ENCODE results near the gene SYNPO2. TPM values are rescaled to one million over a fixed set of nuclear protein-coding genes. Genes with fewer than 3 reads are reported as not detected.

The SYNPO2 gene
- total RNA-seq, 1 donor from 2014 or later = 0.26 TPM

DNA sequence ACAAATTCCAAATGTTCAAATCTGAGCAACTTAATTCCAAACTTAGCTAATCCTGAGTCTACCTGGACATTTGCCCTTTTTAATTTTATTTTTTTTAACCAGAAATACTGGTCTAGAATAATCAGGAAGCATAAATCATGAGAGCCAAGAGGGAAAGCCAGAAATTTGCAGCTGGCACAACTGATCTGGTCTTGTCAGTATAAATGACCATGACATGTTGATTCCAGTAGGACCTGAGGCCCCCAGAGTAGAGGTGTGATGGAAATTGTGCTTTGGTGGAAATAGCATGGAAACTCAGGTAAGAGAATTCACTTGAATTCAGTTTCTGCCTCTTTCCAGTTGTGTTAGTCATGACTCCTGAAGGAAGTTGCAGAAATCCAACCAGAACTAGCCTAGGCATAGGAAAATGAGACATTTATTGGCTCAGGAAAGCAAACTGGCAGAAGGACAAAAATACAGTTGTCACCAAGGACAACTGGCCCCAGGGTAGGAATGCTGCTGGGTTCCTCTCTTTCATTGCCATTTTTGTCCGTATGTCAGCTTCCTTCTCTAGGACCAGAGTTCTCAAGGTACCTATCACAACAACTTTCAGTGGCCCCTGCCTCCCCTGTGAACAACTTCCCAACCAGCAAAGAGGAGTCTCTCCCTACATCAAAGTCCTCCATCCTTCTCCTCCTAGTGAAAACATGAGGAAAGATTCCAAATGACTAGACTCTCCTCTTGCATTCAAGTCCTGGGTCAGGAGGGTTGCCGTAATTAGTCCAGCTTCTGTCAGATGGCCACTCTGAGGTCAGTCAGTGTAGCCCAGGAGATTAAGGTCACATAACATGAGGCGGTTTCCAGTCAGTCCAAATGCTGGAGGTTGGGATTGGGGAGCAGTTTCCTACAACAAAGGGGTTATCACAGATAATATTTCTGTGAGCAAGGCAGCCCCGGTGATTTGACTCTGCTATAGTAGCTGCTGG, 217.7 kb downstream of the SYNPO2 start:
- H3K27me3 ChIP-seq (ENCODE audit: control insufficient read depth, insufficient read depth, low read length) = no peaks in the 10 kb centered on the region
- peak; percentile 76 for DNase-seq (ENCODE audit: low read depth)
- TF ChIP-seq, protein P1, sequence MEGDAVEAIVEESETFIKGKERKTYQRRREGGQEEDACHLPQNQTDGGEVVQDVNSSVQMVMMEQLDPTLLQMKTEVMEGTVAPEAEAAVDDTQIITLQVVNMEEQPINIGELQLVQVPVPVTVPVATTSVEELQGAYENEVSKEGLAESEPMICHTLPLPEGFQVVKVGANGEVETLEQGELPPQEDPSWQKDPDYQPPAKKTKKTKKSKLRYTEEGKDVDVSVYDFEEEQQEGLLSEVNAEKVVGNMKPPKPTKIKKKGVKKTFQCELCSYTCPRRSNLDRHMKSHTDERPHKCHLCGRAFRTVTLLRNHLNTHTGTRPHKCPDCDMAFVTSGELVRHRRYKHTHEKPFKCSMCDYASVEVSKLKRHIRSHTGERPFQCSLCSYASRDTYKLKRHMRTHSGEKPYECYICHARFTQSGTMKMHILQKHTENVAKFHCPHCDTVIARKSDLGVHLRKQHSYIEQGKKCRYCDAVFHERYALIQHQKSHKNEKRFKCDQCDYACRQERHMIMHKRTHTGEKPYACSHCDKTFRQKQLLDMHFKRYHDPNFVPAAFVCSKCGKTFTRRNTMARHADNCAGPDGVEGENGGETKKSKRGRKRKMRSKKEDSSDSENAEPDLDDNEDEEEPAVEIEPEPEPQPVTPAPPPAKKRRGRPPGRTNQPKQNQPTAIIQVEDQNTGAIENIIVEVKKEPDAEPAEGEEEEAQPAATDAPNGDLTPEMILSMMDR (IDR thresholded peaks at IDR 0.05; ENCODE audit: insufficient read depth, low read length, severe bottlenecking) = no peak
- H3K4me3 ChIP-seq (ENCODE audit: low read depth, low read length) = no peak overlapping the region
- FAIRE-seq = peak; percentile 13
- no peaks in the 10 kb centered on the region for H3K36me3 ChIP-seq (ENCODE audit: control insufficient read depth, insufficient read depth, low read length)

DNA sequence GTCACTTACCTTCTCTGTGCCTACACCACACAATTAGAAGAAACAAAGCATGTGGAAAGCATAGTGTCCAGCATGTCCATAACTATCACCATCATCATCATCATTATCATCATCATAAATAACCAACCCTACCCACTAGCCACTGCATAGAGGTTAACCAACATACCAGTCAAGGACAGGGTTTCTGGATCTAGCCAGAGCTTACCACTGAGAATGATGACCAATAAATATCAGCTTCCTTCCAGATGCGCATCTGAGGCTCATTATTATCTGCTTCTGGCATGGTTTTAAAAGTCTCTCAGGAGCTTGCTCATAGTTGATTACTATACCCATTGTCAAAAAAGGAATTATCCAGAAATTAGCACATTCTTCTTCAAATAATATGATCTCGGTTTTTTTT, 221.5 kb downstream of the SYNPO2 start:
- Histone ChIP-seq H3K27me3 (ENCODE audit: control insufficient read depth, insufficient read depth, low read length) (no peaks in the 10 kb centered on the region), H3K4me3 (ENCODE audit: low read depth, low read length) (no peak overlapping the region), H3K36me3 (ENCODE audit: control insufficient read depth, insufficient read depth, low read length) (no peaks in the 10 kb centered on the region)
- FAIRE-seq = no peak
- no peak for DNase-seq (ENCODE audit: low read depth)
- TF ChIP-seq, protein P1 (IDR thresholded peaks at IDR 0.05; ENCODE audit: insufficient read depth, low read length, severe bottlenecking) = no peak

Other genes starting within 250 kb of the SYNPO2 start
- gene METTL14, start 203.5 kb upstream of the SYNPO2 start, total RNA-seq = 18.8 and 32.9 TPM in 2 replicates
- 15.6 and 18.4 TPM in 2 replicates for gene SEC24D, start 52.7 kb upstream of the SYNPO2 start, total RNA-seq
- gene MYOZ2, start 247.0 kb downstream of the SYNPO2 start, total RNA-seq = not detected in 2 replicates